NCI-H2029 treated with DMSO at 0.1 percent for 48 hours (cell line): ENCODE results near the gene BCL2L15.

Experiments
- DNase-seq: peaks from one replicate; lab custom pipeline; 2025; lab: John Stamatoyannopoulos, UW

Gene BCL2L15

DNA sequence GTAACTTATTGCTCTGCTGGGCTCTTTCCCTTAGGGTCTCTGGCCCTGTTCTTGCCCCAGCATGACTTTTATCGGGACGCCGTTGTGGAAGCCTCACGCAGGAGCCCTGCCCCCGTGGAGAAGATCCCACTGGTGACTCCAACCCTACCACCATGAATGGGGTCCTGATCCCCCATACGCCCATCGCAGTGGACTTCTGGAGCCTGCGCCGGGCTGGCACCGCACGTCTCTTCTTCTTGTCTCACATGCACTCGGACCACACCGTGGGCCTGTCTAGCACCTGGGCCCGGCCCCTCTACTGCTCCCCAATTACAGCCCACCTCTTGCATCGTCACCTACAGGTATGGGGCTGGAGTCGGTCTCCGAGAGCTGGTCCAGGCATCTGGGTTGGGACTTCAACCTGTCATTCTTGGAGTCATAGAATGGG, 18.1 kb upstream of the BCL2L15 start:
- DNase-seq, result no peak

DNA sequence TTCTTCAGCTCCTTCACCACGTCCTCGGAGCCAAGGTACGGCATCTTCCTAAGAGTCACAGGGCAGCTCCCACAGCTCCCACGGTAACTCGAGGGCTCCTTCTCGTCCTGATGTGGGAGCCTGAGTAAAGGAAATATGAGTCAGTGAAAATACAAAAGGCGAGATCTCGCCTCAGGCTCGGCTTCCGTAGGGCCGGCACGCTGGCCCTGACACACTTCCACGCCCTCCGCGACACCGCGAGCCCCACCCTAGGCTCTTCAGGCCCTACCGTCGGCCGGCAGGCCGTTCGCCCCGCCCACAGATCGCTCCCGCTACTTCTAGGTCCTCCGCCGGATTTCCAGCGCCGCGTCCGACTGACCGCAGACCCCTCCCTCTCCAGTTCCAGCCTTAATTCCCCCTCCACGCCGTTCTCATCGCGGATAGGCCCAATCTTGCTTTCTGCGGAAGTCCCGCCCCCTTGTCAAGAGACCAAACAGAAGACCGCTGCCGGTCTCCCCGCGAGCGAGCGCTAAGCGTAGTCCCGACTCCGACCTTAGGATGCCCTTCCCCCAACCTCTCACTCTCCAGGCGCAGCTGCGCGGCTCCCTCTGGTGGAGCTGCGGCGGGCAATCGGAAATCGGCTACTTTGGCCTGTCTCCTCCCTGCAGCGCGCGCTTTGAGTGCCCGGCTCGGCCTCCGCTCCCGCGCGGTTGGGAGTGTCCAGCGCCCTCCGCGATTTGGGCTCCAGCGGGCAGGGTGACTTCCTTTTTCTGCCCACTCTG, 17.5 kb upstream of the BCL2L15 start, which contains the start of the genes AP4B1 and DCLRE1B:
AP4B1 (minus strand) TSS at position 126 of the 761 bp plus-strand sequence; CDS start at position 44, 82 bp downstream.
DCLRE1B (plus strand) TSS at position 653 of the 761 bp plus-strand sequence. CDS start 261 bp downstream, outside the sequence.
- peak; percentile 94 for DNase-seq

DNA sequence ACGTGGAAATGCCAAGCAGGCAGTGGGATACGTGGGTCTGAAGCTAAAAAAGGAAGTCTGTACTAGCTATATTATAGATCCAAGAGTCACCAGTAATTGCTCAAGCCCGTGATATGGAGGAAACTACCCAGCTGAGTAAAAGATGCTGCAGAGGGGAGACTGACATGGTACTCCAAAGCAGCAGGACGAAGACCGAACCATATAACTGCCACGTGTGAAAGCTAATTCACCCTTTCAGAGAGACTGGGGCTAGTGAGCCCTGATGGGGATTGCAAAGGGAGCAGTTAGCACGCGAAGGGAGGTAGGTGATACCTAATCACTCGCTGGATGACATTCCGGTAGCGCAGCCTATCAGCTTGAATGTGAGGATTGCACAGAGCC, 16.9 kb upstream of the BCL2L15 start:
- no peak for DNase-seq

DNA sequence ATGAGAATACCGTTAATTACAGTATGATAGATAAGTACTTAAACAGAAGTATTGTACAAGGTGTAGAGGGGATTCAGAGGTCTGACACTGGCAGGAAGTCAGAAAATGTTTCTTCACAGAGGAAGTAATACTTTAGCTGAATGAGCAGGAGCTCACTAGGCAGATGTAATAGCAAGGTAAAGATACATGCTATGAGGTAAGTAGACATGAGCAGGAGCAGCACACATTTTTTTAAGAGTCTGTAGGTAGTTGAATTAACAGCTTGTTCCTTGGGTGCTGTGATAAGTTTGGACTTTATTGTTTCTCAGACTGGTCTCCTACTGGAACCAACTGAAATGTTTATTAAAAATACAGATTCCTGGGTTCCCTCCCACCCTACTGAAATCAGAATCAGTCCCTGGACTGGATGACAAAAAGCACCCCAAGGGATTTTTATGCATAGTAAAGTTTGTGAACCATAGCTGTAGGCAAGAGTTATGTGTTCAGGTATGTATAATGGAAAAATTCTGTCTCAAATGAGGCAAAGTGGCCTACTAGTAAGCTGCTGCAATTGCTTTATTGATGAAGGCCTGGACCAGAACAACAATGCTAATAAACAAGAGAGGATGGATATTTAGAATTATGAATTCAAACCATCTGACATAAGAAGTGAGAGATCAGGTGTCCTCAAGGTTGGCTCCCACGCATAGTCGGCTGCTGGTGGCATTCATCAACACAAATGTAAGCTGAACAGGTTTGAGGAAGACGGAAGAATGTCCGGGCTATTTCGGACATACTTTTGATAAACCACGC, 16.3 kb upstream of the BCL2L15 start:
- no peak for DNase-seq

DNA sequence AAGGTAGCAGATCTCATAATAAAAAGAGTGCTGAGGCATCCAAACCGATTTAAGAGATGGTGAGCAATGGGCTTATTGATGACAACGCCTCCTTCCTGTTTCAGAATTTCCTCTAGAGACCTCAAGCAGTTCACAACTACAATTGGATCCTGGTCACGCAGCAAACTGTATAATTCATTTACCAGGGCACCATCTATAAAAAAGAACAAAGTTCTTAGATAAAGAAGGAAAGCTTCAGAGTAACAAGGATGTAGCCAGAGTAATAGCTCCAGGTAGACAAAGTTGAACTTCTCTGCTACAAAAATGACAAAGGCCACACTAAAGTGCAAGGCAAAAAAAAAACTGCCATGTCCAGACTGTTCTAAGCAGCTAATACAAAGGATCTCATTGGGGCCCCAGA, 13.8 kb upstream of the BCL2L15 start:
- no peak for DNase-seq

DNA sequence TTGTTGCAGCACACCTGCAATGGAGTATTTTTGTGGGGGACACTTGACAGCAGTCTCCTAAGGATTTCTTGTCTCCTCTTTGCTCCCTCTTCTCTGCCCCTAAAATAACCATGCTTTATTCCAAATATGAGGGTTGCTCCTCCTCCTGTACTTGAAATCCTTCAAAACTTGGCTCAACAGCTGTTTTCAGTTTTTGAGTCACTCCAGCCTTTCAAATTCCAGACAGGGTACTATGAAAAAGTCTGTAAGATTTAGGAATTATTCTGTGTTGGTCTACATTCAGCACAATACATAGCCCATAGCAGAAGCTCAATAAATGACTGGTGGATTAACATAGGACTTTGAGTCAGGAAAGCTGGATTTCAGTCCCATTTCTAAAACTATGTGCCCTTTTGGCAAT, 11.7 kb upstream of the BCL2L15 start:
- DNase-seq, result no peak

DNA sequence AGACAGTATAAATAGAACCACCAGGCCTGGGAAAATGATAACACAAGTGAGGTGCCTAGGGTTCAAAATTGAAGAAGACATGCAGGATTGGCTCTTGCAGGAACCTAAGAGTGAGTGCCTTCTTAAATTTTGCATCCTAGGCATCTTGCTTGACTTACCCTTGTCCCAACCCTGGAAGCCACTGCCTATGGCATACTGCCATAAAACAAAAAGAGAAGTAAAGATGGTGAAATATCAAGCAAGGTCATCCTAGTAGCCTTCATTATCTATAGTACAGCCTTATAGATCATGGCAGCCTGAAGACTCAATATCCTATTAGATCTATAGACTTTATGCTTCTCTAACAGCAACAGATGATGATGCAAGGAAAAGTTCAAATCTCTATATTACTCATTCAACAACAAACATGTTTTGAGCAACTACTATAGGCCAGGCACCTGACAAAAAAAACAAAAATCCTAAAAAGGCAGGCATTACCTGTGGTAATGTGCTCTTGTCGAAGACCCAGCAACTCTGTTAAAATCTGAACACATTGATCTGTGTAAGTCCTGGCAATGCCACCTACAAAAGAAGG, 10.9 kb upstream of the BCL2L15 start:
- no peak for DNase-seq

DNA sequence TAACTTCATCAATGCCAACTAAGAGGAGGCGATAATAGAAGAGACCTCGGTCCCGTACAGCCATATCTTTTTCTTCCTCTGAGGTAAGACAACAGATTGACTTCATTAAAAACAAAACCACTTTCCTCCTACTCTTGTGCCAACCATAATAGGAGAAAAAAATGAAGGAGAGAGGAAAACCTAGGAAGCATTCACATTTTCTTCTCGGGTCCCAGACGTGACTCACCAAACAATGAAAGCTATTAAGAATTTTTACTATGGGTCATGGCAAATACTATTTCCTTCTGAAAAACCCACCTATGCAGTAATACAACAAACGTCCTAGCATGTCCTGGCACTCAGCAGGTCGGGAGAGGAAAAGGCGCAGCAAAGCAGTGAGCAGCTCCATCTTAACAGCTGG, 8.6 kb upstream of the BCL2L15 start:
- DNase-seq, result no peak

DNA sequence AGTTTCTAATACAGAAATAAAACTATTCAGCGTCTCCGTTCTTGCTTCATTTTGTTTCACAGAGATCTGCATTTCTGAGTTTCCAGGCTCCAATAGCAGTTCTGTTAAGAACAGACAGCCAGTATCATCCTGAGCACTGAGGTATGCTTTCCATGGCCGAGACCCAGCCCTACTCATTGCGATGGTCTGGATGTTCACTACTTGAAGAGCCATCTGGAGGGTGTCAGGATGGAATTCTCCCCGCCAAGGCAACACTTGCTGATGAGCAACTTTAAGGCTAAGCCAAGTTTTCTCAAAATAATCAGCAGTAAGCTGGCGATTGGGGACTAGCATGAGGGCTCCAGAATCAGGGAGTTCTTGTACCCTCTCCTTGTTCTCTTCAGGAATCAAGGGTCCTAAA, 7.7 kb upstream of the BCL2L15 start:
- no peak for DNase-seq

DNA sequence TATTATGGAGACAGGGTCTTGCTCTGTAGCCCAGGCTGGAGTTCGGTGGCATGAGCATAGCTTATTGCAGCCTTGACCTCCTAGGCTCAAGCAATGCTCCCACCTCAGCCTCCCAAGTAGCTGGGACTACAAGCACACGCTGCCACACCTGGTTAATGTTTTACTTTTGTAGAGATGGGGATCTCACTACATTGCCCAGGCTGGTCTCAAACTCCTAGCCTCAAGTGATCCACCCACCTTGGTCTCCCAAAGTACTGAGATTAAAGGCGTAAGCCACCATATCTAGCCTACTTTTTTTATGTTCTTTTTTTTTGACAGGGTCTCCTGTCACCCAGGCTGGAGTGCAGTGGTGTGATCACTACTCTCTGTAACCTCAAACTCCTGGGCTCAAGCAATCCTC, 5.9 kb upstream of the BCL2L15 start:
- DNase-seq, result no peak

DNA sequence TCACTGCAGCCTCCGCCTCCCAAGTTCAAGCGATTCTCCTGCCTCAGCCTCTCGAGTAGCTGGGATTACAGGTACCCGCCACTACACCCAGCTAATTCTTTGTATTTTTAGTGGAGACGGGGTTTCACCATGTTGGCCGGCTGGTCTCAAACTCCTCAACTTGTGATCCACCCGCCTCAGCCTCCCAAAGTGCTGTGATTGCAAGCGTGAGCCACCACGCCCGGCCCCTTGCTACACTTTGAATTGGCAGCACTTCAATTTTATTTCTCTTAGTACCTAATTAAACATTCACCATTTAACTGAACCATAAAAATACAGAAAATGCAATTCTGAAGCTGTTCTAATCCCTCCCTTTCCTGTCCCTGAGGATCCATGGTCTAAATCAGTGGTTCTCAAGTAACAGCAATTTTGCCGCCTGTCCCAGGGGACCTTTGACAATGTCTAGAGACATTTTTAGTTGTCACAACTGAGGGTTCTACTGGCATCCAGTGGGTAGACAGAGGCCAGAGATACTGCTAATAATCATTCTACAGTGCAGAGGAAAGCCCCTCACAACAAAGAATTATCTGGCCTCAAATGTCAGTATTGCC, 4.3 kb upstream of the BCL2L15 start:
- no peak for DNase-seq

DNA sequence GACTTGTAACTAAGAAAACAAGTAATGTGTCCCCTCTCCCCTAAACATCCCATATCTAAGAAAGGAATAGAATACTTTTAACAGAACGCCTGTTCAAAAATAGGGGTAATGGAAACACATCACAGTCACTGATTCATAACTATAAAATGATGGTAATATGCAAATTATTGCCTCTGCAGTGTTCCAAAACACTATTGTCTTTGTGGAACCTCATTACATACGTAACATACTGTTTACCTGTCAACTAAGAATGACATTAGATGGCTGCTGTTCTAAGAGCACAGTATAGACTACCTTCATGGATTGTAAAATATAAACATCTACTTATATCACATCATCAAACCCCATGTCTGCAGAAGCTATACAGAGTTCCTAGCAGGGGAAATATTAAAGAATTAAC, 3.4 kb upstream of the BCL2L15 start:
- DNase-seq, result no peak

DNA sequence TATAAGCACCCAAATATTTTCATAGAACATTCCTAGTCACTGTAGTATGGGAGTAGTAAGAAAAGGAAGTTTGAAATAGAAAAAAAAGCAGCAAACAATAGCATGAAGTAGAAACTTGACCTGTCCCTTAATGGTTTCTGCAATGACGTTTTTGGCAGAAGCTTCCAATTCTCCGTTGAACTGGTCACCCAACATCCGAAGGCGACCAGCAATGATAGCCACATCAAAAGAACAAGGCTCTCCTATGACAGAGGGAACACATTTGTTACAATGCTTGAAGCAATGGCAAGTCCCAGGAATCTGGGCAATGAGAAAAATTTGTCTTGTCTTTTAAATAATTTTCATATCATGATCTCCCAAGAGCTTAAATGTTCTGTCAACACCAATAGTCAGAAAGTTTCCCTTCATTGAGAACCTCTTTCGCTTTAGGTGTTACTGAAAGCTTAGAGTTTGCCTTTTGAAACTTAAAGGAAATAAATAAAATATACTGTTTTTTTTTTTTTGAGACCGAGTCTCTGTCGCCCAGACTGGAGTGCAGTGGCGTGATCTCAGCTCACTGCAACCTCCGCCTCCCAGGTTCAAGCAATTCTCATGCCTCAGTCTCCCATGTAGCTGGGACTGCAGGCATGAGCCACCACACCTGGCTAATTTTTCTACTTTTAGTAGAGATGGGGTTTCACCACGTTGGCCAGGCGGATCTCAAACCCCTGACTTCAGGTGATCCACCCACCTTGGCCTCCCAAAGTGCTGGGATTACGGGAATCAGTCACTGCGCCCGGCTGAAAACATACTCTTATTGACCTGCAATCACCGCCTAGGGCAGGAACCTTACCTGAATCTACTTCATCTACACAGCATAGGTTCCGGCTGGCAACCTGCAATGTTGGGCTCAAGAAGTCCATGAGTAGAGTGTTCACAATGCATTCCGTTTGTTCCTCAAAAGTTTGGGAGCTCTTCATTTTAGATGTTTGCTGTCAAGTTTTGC, 672 bp downstream of the BCL2L15 start:
- no peak for DNase-seq

DNA sequence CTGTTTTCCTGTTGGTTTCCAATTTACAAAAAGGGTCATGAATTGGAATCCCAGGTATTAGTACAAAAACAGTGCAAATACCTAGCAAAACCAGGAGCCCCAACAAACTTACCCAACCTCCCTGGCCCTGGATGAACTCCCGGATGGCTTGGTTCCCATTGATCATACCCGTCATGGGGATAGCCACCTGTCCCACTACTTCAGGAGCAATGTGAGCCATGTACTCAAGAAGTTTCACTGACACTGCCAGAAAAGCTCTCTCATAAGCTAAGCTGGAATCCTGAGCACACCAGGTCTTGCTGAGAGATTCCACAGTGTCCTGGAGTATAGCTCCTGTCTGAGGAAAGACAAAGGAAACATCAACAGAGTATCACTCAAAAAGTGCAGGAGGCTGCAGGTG, 5.7 kb downstream of the BCL2L15 start:
- no peak for DNase-seq

DNA sequence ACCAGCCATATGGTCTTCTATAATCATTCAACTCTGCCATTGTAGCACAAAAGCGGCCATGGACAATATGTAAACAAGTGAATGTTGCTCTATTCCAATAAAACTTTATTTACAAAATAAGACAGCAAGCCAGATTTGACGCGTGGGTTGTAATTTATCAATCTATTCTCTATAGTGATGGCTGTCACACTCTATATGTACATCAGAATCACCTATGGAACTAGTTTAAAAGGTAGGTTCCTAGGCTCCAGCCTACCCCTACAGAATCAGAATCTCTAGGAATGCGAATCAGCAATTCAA, 7.7 kb downstream of the BCL2L15 start:
- DNase-seq, result no peak

DNA sequence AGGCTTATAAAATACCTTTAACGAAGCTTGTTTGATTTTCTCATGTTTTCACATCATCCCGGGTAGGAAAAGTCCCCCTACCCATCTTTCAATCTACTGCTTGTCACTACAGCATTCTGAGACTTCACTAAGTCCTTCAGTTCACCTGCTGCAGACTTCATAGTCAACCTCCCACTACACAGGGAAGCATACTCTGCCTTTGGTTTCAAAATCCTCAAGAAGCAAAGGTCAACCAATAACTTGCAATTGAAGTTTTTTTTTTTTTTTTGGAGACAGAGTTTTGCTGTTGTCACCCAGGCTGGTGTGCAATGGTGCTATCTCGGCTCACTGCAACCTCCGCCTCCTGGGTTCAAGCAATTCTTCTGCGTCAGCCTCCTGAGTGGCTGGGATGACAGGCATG, 11.2 kb downstream of the BCL2L15 start:
- no peak for DNase-seq

DNA sequence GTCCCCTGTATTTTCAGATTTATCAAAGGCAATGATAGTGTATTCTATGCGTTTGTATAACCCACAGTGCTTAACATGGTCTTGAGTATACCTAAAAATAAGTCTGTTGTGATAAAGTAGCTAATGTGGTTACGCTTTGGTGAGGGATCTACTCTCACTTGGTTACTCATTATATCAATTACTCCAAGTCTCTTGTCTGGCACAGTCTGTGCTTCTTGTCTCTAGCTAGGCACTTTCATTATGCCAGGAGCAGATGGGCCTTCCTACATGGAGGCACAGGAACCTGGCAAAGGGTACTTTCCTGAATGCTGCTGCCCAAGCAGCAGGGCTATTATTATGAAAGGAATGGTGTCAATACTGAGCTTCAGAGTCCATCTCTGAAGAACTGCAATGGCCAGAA, 11.7 kb downstream of the BCL2L15 start:
- DNase-seq, result no peak

DNA sequence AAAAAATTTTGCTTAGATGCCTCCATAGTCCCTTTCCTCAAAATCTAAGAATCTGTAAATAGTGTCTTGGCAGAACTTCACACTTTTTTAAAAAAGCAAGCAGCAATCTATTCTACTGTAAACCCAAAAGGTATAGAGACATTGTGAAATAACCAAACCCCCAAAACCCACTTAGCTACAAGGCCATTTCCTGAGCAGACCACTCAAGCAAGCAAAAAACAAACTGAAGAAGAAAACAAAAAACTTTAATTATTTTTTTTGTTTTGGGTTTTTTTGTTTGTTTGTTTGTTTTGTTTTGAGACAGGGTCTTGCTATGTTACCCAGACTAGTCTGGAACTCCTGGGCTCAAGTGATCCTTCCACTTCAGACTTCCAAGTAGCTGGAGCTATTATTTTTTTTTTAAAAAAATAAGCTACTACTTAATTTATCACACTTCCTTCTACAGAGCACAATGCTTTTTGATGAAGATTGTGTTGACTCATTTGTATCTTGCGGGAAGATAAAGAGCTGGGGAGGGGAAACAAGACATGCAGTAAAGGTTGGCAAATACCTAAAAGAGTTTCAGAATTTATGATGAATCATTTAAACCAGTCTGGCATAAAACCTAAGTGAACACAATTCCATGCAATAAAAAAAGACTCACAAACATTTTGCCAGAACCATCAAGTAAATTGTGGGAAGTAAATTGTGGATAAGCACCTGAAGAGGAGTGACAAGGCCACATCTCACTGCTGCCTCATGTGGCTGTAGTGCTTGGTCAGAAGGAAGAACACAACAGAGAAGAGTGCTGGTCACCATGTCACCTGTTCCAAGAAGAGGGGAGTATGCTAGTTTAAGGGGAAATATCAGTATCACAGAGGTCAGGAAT, 13.1 kb downstream of the BCL2L15 start:
- no peak for DNase-seq

DNA sequence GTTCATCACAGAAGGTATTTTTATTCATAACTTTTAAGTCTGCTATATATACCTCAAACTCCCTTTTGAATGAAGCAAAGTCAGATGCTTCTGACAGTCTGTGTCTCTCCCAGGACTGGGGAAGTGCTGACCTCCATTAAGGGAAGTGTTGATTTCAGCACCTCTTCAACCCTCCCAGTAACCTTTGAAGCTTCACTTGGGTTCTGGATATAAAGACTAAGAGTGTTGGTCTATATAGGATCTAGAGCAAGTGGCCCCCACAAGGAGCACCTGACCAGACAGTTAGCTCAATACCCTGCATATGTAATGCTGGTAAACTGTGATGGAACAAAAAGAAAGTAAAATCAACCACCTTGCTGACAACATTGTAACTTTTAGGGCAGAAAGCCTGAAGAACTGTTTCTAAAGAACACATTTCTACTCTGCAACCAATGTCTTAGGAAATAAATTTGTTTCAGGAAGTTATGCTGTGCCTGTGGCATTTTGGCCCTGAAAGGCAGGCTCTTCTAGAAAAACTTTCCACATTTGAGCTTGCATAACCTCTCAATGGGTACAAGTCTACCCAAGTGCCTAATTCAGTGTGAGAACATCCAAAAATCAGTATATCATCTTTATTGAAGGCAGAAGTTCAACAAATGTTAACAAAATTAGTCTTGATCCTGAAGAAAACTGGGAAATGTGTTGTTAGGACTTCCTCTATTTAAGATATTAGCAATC, 15.0 kb downstream of the BCL2L15 start:
- no peak for DNase-seq

DNA sequence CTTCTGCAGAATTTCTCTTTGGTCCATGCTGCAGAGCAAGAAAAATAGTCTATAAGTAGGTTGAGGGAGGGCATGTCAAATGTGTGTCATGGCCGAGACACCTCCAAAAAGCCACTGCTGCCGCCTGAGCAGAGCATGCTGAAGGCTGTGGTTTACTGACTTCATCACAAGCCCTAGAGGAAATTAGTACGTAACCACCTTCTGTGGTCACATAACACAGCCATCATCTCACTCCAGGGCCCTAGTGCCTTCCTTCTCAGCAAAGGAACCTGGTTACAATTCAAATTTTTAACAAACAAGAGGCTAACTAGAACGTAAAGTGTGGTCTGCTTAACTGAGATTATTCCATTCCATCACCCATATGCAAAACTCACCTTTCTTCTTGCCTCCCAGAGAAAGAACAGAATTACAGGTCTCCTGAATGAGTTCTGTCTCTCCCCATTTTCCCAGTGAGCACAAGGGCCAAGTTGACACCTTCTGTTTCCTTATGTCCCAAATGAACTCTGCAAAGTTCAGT, 15.7 kb downstream of the BCL2L15 start, which contains the start of gene PTPN22:
PTPN22 (minus strand) TSS at position 116 of the 517 bp plus-strand sequence.
- no peak for DNase-seq
